Cardiac fibroblast (primary cell): ENCODE results near the gene SYNDIG1.
"Not testable (repeated sequence)": the region's sequence is repeated elsewhere in the genome, so short reads cannot be mapped to it uniquely, and the experiment has no call there.

Experiments used
- DNase-seq, 2 donors: peaks; one replicate each; pipeline versions ENCODE4 v3.0.0 to v3.0.0-alpha.2; 2010; ENCODE audit warnings: low read depth in 2 of 2
- H3K4me3 ChIP-seq, 2 donors: replicated peaks in 1 of 2; 1 replicate in 1 of 2; 2 replicates in 1 of 2; pipeline ENCODE4 v1.5.1; 2011; ENCODE audit warnings: low read depth in 2 of 2, low read length in 2 of 2, mild to moderate bottlenecking in 2 of 2, moderate library complexity in 1 of 2
- CTCF ChIP-seq: IDR thresholded peaks from one replicate; pipeline ENCODE4 v1.5.1; 2011; ENCODE audit warnings: low read depth, mild to moderate bottlenecking, low read length, inconsistent platforms

SYNDIG1 gene

GRCh38 chr20:24503352-24503931 is 34.0 kb downstream of the SYNDIG1 start:
- H3K4me3 ChIP-seq = no peak overlapping the region
- TF ChIP-seq CTCF = peak; percentile 1
- DNase-seq = peak; percentile 43 to 57

GRCh38 chr20:24504331-24505285 is 35.2 kb downstream of the SYNDIG1 start:
- DNase-seq = no peak
- H3K4me3 ChIP-seq = no peak overlapping the region

GRCh38 chr20:24506146-24506545 is 36.7 kb downstream of the SYNDIG1 start:
- no peak for DNase-seq
- no peak for TF ChIP-seq CTCF
- no peak overlapping the region for H3K4me3 ChIP-seq

More at GRCh38 chr20:24504331-24505285, 35.2 kb downstream of the SYNDIG1 start:
- TF ChIP-seq CTCF = no peak

- no peak for DNase-seq
- no peak overlapping the region for H3K4me3 ChIP-seq
These were observed 37.3 kb downstream of the SYNDIG1 start for GRCh38 chr20:24506696-24507095.

GRCh38 chr20:24507182-24507853 is 37.9 kb downstream of the SYNDIG1 start:
- no peak overlapping the region for H3K4me3 ChIP-seq
- no peak for DNase-seq
- TF ChIP-seq CTCF = no peak

More at GRCh38 chr20:24506696-24507095, 37.3 kb downstream of the SYNDIG1 start:
- no peak for TF ChIP-seq CTCF

GRCh38 chr20:24512441-24512840 is 43.0 kb downstream of the SYNDIG1 start:
- not testable (repeated sequence) for DNase-seq, H3K4me3 ChIP-seq

- TF ChIP-seq CTCF = no peak
- DNase-seq = no peak
- no peak overlapping the region for H3K4me3 ChIP-seq
These were observed 49.1 kb downstream of the SYNDIG1 start for GRCh38 chr20:24518515-24518914.
